GM18505 (cell line): ENCODE measurements around the gene AKIRIN2.
"Not testable (repeated sequence)": the region's sequence is repeated elsewhere in the genome, so short reads cannot be mapped to it uniquely, and the experiment has no call there.

Experiments used
- ATAC-seq: cut with Tn5 transposase; IDR thresholded peaks from one replicate; pipeline ENCODE4 v1.9.1; 2021; ENCODE audit not compliant: unreplicated experiment
- POLR2A ChIP-seq: IDR thresholded peaks from 4 replicates; pipeline ENCODE4 v1.6.1; 2011; ENCODE audit warnings: borderline replicate concordance; ENCODE audit not compliant: insufficient read depth, insufficient read length; ENCODE audit errors: extremely low read depth

Gene AKIRIN2

GRCh38 chr6:87687296-87687695 lies 14.7 kb downstream of the AKIRIN2 start:
- no peak for ATAC-seq
- no peak for TF ChIP-seq POLR2A

GRCh38 chr6:87686636-87687205 lies 15.3 kb downstream of the AKIRIN2 start:
- ATAC-seq = not testable (repeated sequence)

GRCh38 chr6:87684895-87685654 lies 17.0 kb downstream of the AKIRIN2 start:
- TF ChIP-seq POLR2A = no peak
- ATAC-seq = no peak

- no peak for TF ChIP-seq POLR2A
- ATAC-seq = no peak
Observed at GRCh38 chr6:87683890-87684289, 18.1 kb downstream of the AKIRIN2 start.

GRCh38 chr6:87682310-87682709 lies 19.7 kb downstream of the AKIRIN2 start:
- no peak for TF ChIP-seq POLR2A

GRCh38 chr6:87675004-87675681 lies 26.9 kb downstream of the AKIRIN2 start:
- no peak for ATAC-seq
- TF ChIP-seq POLR2A = no peak

More at GRCh38 chr6:87682310-87682709, 19.7 kb downstream of the AKIRIN2 start:
- ATAC-seq = no peak

- ATAC-seq = no peak
- TF ChIP-seq POLR2A = no peak
Observed at GRCh38 chr6:87674290-87674689, 27.7 kb downstream of the AKIRIN2 start.

- no peak for TF ChIP-seq POLR2A
- no peak for ATAC-seq
Observed at GRCh38 chr6:87673237-87673636, 28.8 kb downstream of the AKIRIN2 start.

- peak; percentile 9 for TF ChIP-seq POLR2A
- no peak for ATAC-seq
Observed at GRCh38 chr6:87672641-87673040, 29.4 kb downstream of the AKIRIN2 start.

GRCh38 chr6:87671555-87672029 lies 30.4 kb downstream of the AKIRIN2 start:
- no peak for TF ChIP-seq POLR2A
- ATAC-seq = no peak

GRCh38 chr6:87670707-87671106 lies 31.3 kb downstream of the AKIRIN2 start:
- no peak for TF ChIP-seq POLR2A
- ATAC-seq = no peak

- ATAC-seq = no peak
- no peak for TF ChIP-seq POLR2A
Observed at GRCh38 chr6:87669051-87669450, 33.0 kb downstream of the AKIRIN2 start.

- no peak for ATAC-seq
- no peak for TF ChIP-seq POLR2A
Observed at GRCh38 chr6:87668013-87668412, 34.0 kb downstream of the AKIRIN2 start.

- ATAC-seq = no peak
- TF ChIP-seq POLR2A = no peak
Observed at GRCh38 chr6:87667032-87667431, 35.0 kb downstream of the AKIRIN2 start.
